Right atrium auricular region (tissue), 2 donors: ENCODE measurements around the gene CNTROB. TPM values are rescaled to one million over a fixed set of nuclear protein-coding genes. Genes with fewer than 3 reads are reported as not detected.

Experiments used
- DNase-seq: peaks from one replicate; pipeline ENCODE4 v3.0.0-alpha.2; 2019; ENCODE audit warnings: low spot score
- H3K27ac ChIP-seq, 2 donors: fragments of 200-600 bp; sonication (generic); 1 replicate in 1 of 2; 2 replicates in 1 of 2; pipeline ENCODE4 v1.5.1; 2016 to 2019
- H3K27me3 ChIP-seq, 2 donors: fragments of 200-600 bp; sonication (generic); one replicate each; pipeline versions ENCODE4 v1.5.1 to v1.6.0; 2017 to 2019
- H3K36me3 ChIP-seq: fragments of 200-600 bp; sonication (generic); one replicate; pipeline ENCODE4 v1.5.1; 2016
- H3K4me1 ChIP-seq, 2 donors: fragments of 200-600 bp; sonication (generic); one replicate each; pipeline versions ENCODE4 v1.5.1 to v1.6.0; 2017 to 2019
- H3K4me3 ChIP-seq, 2 donors: fragments of 200-600 bp; sonication (generic); 1 replicate in 1 of 2; 2 replicates in 1 of 2; pipeline ENCODE4 v1.5.1; 2017 to 2019; ENCODE audit warnings: mild to moderate bottlenecking in 1 of 2, moderate library complexity in 1 of 2
- H3K9me3 ChIP-seq, 2 donors: fragments of 200-600 bp; sonication (generic); one replicate each; pipeline ENCODE4 v1.5.1; 2019
- total RNA-seq, 2 donors: library from RNA; depleted of rRNA; stranded (reverse); fragments of >200 nt; gene quantifications; one replicate each; pipeline ENCODE4 v1.1.0, GENCODE V29; 2016
- TF ChIP-seq, protein P1 (sequence below), 2 donors: fragments of 200-600 bp; sonication (generic); IDR thresholded peaks; one replicate each; pipeline ENCODE4 v1.5.1; 2019; ENCODE audit warnings: antibody characterized with exemption in 2 of 2

CNTROB gene, protein sequence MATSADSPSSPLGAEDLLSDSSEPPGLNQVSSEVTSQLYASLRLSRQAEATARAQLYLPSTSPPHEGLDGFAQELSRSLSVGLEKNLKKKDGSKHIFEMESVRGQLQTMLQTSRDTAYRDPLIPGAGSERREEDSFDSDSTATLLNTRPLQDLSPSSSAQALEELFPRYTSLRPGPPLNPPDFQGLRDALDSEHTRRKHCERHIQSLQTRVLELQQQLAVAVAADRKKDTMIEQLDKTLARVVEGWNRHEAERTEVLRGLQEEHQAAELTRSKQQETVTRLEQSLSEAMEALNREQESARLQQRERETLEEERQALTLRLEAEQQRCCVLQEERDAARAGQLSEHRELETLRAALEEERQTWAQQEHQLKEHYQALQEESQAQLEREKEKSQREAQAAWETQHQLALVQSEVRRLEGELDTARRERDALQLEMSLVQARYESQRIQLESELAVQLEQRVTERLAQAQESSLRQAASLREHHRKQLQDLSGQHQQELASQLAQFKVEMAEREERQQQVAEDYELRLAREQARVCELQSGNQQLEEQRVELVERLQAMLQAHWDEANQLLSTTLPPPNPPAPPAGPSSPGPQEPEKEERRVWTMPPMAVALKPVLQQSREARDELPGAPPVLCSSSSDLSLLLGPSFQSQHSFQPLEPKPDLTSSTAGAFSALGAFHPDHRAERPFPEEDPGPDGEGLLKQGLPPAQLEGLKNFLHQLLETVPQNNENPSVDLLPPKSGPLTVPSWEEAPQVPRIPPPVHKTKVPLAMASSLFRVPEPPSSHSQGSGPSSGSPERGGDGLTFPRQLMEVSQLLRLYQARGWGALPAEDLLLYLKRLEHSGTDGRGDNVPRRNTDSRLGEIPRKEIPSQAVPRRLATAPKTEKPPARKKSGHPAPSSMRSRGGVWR
- total RNA-seq: 1 to 10 TPM; 4.6 to 8.3 TPM

GRCh38 chr17:7931709-7932482 is at the start of gene CNTROB, which contains the start of gene TRAPPC1:
TSS of gene CNTROB (plus strand) at chr17:7932206. CDS start at chr17:7933080, 874 bp downstream.
TSS of gene TRAPPC1 (minus strand) at chr17:7931946. CDS start at chr17:7931829, 117 bp downstream.
- no peaks in the 10 kb centered on the region for H3K27me3 ChIP-seq
- peak; percentile 100 for DNase-seq
- H3K36me3 ChIP-seq: peaks cover 3% of the 10 kb centered on the region
- H3K4me3 ChIP-seq: peak within 1 kb of the TSS; percentile 55 to 81
- H3K9me3 ChIP-seq: no peaks in the 10 kb centered on the region
- peak within 1 kb of the TSS; percentile 77 to 79 for H3K27ac ChIP-seq
- TF ChIP-seq, protein P1, sequence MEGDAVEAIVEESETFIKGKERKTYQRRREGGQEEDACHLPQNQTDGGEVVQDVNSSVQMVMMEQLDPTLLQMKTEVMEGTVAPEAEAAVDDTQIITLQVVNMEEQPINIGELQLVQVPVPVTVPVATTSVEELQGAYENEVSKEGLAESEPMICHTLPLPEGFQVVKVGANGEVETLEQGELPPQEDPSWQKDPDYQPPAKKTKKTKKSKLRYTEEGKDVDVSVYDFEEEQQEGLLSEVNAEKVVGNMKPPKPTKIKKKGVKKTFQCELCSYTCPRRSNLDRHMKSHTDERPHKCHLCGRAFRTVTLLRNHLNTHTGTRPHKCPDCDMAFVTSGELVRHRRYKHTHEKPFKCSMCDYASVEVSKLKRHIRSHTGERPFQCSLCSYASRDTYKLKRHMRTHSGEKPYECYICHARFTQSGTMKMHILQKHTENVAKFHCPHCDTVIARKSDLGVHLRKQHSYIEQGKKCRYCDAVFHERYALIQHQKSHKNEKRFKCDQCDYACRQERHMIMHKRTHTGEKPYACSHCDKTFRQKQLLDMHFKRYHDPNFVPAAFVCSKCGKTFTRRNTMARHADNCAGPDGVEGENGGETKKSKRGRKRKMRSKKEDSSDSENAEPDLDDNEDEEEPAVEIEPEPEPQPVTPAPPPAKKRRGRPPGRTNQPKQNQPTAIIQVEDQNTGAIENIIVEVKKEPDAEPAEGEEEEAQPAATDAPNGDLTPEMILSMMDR (IDR thresholded peaks at IDR 0.05): no peak
- H3K4me1 ChIP-seq: peaks cover 0 to 38% of the 10 kb centered on the region in 2 donors

GRCh38 chr17:7882629-7883028 is 49.4 kb upstream of the CNTROB start:
- peak overlapping the region in 1 of 2 donors; percentile 9 for H3K27ac ChIP-seq
- no peak for DNase-seq

GRCh38 chr17:7883781-7884386 is 48.1 kb upstream of the CNTROB start:
- H3K9me3 ChIP-seq: no peaks in the 10 kb centered on the region
- peaks cover 0 to 43% of the 10 kb centered on the region in 2 donors for H3K4me1 ChIP-seq
- no peak for DNase-seq
- no peaks in the 10 kb centered on the region for H3K27me3 ChIP-seq
- H3K4me3 ChIP-seq: peak overlapping the region; percentile 82 to 87
- no peaks in the 10 kb centered on the region for H3K36me3 ChIP-seq
- peak overlapping the region; percentile 62 to 75 for H3K27ac ChIP-seq
- TF ChIP-seq, protein P1 (IDR thresholded peaks at IDR 0.05): no peak

More at GRCh38 chr17:7882629-7883028, 49.4 kb upstream of the CNTROB start:
- no peaks in the 10 kb centered on the region for H3K27me3 ChIP-seq
- H3K36me3 ChIP-seq: no peaks in the 10 kb centered on the region
- TF ChIP-seq, protein P1 (IDR thresholded peaks at IDR 0.05): no peak
- H3K9me3 ChIP-seq: no peaks in the 10 kb centered on the region
- peaks cover 0 to 31% of the 10 kb centered on the region in 2 donors for H3K4me1 ChIP-seq
- H3K4me3 ChIP-seq: no peak overlapping the region

DNA sequence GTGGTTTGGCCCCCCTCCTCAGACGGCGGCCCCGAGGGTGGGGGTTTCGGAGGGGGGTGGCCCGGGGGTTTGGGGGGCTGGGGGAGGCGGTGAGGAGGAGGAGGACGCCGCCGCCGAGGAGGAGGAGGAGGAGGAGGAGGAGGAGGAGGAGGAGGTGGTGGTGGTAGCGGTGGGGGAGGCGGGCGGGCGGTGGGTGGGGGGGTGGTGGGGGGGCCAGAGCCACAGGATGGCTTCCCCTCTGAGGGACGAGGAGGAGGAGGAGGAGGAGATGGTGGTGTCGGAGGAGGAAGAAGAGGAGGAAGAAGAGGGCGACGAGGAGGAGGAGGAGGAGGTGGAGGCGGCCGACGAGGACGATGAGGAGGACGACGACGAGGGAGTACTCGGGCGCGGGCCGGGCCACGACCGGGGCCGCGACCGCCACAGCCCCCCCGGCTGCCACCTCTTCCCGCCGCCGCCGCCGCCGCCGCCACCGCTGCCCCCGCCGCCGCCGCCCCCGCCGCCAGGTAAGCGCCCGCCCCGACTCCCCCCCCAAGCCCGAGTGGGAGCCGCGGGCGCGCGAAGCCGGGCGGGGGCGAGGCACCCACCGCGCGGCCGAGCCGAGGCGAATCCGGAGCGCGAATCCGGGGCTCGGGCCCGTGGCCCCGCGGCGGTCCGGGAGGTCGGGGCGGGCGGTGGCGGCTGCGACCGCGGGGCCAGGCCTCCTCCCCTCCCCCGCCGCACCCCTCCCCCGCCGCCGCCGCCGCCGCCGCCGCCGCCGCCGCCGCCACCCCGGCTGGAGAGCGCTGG is 47.2 kb upstream of the CNTROB start:
- peak overlapping the region; percentile 88 to 90 for H3K27ac ChIP-seq
- TF ChIP-seq, protein P1 (IDR thresholded peaks at IDR 0.05): no peak
- H3K4me1 ChIP-seq: peaks cover 0 to 52% of the 10 kb centered on the region in 2 donors
- H3K4me3 ChIP-seq: peak overlapping the region; percentile 82 to 87
- DNase-seq: no peak
- no peaks in the 10 kb centered on the region for H3K9me3 ChIP-seq
- H3K27me3 ChIP-seq: no peaks in the 10 kb centered on the region
- H3K36me3 ChIP-seq: no peaks in the 10 kb centered on the region
